22Rv1 (cell line): ENCODE results near the gene EXOC1L.

ENCODE experiments used
- H3K27ac ChIP-seq: fragments of 450-650 bp; 2 replicates; pipeline ENCODE4 v1.5.1; 2017
- CTCF ChIP-seq: fragments of 450-650 bp; IDR thresholded peaks from 2 replicates; pipeline ENCODE4 v1.5.1; 2017; ENCODE audit warnings: mild to moderate bottlenecking
- ZFX ChIP-seq: fragments of 450-650 bp; IDR thresholded peaks from 2 replicates; pipeline ENCODE4 v1.6.1; 2017; ENCODE audit warnings: antibody characterized with exemption, borderline replicate concordance

EXOC1L gene

GRCh38 chr4:55880652-55881280 lies 61.2 kb downstream of the EXOC1L start:
- TF ChIP-seq CTCF (no peak), ZFX (no peak)
- no peak overlapping the region for H3K27ac ChIP-seq

- TF ChIP-seq CTCF: no peak
- TF ChIP-seq ZFX: no peak
- H3K27ac ChIP-seq: peak overlapping the region; percentile 46
Measured at GRCh38 chr4:55884093-55884850, 64.7 kb downstream of the EXOC1L start.

- H3K27ac ChIP-seq: peak overlapping the region; percentile 46
- TF ChIP-seq CTCF (no peak), ZFX (no peak)
Measured at GRCh38 chr4:55884851-55885219, 65.2 kb downstream of the EXOC1L start.
